ENCODE data around the gene ID2.

The ID2 gene

GRCh38 chr2:8681786-8682692 lies at the start of gene ID2:
Gene ID2, plus strand, starts transcription at chr2:8682056. Its CDS starts 110 bp downstream, at chr2:8682166.
- peak; percentile 97 for DNase-seq

DNA sequence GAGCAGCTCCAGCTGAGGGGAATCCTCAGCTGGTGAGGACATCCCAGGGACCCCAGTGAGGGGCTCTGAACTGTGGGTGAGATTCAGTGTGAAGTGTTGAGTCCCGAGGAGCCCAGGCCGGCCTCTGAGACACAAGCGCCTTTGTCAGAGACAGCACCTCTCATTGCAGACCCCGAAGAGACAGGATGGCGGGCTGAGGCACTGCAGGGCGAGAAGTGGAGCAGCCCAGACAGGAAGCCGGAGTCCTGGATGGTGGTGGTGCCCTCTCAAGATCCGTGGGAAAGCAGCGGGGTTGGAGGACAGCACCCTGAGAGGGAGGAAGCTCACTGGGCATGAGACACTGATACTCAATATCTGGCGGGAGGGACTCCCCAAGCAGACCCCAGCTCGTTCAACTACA lies 49.1 kb upstream of the ID2 start:
- no peak for DNase-seq

DNA sequence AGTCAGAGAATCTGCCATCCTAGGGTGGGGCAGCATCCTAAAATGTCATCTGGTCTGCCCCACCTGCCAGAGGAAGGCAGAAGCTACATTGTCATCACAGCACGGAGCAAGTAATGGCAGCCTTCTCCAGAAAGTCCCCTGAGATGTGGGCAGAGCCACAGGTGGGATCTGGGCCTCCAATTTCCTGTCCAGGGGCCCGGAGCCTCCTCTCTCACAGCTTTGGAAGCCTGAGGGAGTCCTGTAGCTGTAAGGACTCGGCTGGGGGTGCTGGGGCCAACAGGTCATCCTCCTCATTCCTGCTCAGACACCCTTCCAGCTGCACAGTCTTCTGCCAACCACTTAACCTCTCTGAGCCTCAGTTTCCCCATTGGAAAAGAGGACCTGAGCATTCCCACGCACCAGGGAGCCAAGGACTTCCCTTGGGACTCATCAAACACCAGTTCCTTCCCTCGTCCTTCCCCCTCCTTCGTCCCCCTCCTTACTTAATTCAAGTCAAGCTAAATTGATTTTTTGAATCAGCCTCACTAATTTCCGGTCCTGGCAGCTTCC lies 48.6 kb upstream of the ID2 start:
- DNase-seq, result no peak

- peak; percentile 67 for DNase-seq
Observed at GRCh38 chr2:8633735-8634313, 48.0 kb upstream of the ID2 start.

GRCh38 chr2:8634466-8635172 lies 47.2 kb upstream of the ID2 start:
- no peak for DNase-seq

DNA sequence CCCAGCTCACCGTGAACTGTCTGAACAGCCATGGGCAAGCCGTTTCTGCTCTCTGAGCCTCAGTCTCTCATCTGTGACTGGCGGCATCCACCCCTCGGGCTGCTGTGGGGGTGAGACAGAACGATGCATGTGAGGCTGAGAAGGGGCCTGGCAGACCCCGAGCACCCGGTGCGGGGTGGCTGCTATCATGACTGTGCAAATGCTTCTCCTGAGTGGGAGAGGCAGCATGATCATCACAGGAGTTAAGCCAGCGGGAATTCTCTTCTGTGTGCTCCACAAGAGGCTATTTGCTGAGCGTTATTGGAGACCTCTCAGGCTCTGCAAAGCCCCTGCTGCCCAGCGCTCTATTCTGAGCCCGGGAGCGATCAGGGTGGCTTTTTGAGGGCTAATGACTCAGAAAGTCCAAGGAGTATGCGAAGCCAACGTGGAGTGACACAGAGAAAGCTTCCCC lies 45.8 kb upstream of the ID2 start:
- no peak for DNase-seq

DNA sequence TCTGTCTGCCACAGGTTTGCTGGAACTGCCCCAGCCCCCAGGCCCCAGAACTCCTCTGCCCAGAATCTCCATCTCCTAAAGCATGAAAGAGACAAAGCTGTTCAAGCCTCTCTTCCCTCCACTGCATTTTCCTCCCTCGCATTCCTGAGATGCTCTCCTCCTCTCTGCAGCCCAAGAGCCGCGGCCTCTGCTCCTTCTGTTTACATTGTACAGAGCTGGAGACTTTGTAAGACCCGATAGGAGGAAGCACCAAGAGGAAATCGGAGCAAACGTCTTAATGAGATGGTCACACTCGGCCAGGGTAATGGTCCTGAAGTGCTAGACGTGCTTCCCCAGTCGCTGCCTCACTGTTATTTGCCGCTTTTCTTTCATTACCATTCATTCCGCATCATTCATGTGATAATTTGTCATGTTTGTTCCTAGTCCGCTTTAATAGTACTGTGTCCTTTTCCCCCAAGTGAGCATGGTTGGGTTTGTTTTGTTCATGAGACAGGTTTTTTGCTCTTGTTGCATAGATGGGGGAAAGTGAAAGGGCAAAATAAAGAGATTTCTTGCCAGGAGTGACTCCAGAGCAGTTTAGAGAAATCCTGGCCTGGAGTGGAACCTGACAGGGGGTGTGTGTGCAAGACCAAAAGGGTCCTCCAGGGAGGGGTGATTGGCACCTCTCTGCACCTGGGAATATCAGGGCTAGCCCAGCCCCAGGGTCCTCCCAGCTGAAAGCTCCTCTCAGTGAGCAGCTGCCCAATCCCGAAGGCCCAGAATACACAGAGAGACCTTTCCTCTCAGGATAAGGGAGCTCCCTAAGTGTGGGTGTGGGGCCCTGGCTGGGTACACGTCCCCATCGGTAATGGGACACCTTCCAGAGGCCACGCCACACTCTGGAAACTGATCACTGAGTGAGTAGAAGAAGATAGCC lies 44.9 kb upstream of the ID2 start:
- DNase-seq, result no peak

DNA sequence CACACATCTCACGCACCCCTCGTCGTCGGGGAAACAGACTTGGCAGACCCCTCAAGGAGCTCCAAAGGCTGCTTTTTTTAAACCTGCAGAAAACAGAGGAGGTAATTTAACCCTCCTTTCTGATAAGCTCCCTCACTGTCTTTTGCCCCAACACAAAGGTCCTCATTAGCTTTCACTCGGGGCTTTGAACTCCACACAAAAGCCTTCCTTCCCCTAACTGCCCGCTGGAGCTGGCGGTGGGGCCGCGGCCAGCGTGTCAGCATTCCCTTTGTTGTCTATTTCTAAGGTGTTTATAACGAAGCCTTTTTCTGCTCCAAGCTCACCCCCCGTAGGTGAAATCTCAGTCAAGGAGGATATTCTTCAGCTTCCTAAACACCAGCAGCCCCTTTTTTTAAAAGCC lies 43.5 kb upstream of the ID2 start:
- DNase-seq, result no peak

DNA sequence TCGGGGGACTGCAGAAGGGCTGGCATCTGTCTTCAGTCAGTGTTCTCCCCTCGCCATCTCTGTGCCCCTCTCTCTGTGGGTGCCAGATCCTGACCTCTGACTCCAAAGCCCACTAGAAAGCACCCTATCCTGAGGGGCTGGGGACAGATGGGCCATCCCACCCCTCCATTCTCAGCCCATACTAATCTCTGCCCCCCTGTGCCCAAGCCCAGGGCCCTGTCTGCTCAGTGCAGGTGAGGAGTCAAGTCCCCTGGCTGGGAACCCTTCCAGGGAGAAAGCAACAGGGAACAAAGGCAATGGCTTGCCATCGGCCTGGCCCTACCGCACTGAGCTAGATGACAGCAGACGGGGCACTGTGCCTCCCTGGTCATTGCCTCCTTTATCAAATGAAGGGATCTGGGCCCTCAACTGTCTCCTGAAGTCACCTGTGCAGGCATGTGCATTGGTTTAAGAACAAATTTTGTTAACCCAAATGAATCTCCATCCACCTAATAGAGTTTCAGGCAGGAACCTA lies 42.7 kb upstream of the ID2 start:
- DNase-seq, result no peak

DNA sequence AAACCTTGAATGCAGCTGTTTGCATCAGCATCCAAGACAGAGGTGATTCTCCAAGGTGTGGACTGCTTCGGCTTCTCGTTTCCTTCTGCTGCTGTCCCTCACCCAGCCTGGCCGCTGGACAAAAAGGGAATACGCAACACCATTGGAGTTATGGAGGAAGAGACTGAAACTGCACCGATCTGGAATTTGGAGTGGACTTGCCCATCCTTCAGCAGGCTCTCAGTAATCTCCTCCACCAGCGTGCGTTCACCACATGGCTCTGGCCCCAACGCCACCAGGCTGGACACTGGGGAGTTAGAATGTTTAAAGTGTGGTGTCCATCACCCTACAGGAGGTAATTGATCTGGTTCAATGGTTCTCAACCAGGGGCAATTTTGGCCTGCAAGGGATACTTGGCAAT lies 41.4 kb upstream of the ID2 start:
- DNase-seq, result no peak

DNA sequence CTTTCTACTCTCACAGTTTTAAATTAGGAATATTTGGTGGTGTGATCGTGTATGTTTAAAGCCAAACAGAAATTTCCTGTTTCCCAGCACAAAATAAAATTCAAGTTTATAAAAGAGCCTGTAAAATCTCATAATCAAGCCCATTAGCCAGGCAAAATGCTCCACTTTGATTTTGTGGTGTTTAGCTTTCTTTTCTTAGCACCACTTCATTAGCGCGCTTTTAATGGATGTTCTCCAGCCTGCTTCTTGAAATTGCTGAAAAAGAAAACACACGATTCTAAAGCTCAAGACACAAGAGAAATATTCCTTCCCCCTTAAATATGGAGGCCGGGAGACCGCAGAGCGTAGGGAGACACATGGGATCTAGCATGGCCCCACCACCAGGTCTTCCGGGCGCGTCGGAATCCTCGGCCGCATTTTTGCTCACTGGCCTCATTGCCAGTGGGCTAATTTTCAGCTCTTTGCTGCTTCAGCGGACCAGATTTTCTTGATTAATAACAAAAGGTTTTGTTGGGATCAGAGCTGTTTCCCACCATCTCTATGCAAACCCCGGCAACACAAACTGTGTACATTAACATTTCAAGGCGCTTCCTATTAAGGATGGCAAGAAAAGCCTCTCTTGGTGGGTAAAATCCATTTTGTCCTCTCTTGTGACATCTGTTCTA lies 40.4 kb upstream of the ID2 start:
- DNase-seq, result no peak

DNA sequence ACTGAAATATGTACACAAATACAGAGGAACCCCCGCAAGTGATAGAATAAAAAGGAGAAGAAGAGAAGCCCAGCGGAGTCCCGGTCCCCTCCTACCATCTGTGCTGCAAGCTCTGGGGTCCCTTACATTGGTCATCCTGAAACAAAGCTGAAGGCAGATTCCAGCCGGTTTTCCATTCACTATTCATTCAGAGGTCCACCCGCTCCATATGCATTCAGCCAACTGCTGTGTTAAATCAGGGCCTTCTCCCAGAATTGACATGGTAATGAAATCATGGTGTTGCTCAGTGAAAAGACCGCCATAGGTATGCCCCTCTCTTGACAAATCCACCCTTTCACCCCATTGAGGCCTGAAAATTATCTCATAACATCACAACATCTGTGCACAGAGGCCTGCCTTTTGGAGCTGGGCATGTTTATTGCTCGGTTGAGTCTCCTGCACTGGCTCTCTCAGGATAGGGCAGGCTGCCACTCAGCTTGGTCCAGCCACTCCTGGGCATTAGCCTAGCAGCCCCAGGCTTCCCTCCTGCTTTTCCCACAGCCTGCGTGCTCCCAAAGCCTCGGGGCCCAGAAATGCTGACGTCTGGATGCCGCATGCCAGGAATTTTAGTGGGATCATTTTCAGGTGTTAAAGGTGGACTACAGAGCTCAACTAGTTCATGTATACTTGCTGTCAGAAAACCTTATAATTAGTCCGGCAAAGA lies 39.3 kb upstream of the ID2 start:
- DNase-seq, result no peak

DNA sequence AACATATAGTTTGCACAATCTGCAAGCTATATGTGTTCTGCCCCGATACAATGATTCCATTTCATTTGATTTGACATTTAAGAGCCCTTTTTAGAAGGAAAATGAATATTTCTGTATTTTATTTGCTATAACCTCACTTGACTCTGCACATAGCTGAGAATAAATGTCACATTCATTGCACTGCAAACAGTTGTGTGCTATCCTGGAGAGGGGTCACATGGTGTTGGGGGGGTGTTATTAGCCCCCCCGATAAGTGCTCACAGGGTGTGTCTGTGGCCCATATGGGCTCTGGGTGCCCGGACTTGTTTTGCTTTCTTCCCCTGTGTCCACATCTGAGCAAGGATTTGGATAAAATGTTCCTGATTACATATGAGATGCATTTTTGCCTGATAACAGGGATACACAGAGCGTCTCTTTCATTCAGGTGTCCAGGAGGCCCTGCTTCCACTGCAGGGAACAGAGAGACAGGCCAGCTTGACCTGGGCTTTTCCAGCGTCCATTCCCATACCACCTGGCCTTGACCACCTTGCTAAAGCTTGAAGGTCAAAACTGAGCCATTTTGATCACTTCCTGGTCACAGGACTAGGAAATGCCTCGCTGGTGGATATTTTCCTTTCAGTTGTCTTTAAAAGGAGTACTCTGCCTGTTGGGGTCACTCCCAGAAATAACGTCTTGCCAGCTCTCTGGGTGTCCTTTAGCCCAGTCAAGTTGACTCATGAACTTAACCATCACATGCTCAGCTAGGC lies 38.4 kb upstream of the ID2 start:
- DNase-seq, result no peak

DNA sequence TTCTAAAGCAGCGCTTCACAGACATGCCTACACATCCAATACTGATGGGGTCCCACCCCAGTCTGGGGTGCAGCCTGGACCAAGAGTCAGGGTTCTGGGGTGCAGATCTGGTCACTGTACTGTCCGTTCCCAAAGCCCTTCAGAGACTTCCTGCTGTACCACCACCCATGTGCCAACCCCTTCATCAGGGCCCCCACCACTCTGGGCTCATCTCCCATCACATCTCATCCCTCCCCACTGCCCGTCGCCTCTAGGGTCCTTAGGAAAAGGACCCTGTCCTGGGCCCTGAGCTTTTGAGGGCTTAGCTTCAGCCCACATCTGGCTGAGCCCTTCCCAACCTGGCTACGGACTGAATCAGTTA lies 37.9 kb upstream of the ID2 start:
- no peak for DNase-seq

GRCh38 chr2:8644605-8645175 lies 37.2 kb upstream of the ID2 start:
- DNase-seq, result no peak

DNA sequence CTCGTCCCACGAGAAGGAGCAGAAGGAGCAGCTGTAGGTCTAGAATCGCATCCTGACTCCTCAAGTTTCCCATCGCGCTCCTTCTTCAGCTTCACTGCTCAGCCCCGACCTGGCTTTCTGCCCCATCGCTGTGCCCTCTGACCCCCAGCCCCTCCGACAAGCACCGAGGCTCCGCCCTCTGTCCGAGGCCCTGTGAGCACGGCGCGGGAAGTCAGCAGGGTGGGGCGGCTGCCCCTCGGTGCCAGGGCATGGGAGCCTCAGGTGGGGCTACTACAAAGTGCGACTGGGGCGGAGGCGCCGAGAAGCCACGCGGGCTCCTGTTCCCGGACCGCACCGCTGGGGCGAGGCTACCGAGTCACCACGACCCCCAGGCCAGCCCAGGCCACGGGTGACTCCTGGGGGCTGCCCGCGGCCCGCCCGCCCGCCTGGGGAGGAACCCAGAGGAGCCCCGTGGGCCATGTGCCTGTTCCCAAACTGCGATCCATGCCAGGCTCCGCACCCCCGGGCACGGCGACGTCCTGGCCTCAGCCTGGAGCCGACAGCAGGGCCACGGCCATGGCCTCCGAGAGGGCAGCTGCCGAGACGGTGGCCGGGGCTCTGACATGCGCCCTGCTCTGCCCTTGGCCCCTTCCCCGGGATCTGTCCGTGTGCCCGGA lies 36.6 kb upstream of the ID2 start:
- no peak for DNase-seq

- DNase-seq, result no peak
Observed at GRCh38 chr2:8646731-8647461, 35.0 kb upstream of the ID2 start.

DNA sequence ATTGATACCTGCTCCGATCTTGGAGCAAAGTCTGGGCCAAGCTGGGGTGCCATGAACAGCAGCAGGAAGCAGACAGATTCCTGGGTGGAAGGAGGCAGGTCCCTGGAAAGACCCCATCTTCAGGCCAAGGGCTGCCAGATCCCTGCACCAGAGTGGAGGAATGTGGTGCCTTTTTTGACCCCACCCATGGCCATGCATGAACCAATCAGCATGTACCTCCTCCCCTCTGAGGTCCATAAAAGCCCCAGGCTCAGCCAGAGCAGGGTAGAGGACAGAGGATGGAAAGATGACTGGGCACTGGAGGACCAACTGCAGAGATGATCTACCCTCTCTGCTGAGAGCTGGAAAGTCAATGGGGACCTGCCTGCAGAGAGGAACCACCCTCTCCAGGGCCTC lies 34.4 kb upstream of the ID2 start:
- DNase-seq, result no peak
